A673 (cell line): ENCODE results near the gene RBMS1.

Experiments used
- CTCF ChIP-seq: fragments of 300-800, 200-600 bp; sonication (generic); conservative IDR thresholded peaks from 2 replicates; pipeline ENCODE4 v1.5.1; 2017; ENCODE audit warnings: low read depth, mild to moderate bottlenecking, antibody characterized with exemption, low read length, moderate library complexity, mixed read lengths
- EZH2 ChIP-seq: fragments of 200-600 bp; sonication (generic); IDR thresholded peaks from 2 replicates; pipeline ENCODE4 v1.6.1; 2017; ENCODE audit warnings: borderline replicate concordance, low read depth, mild to moderate bottlenecking, mixed read lengths, antibody characterized with exemption, low read length; ENCODE audit not compliant: poor library complexity, severe bottlenecking

GRCh38 chr2:160362018-160362417, 131.6 kb downstream of the RBMS1 start:
- TF ChIP-seq CTCF: no peak
- TF ChIP-seq EZH2: no peak
